Mucosa of gallbladder (tissue), 1 donor: Measurements from ENCODE around the gene PDZD8. TPM values are rescaled to one million over a fixed set of nuclear protein-coding genes. Genes with fewer than 3 reads are reported as not detected.

Source experiments
- total RNA-seq: library from RNA; stranded (reverse); gene quantifications from one replicate; pipeline ENCODE4 v1.2.1, GENCODE V29; 2021
- donor health status: DM: no; HTN: no; CAD: no.

PDZD8 gene
- total RNA-seq, 1 donor from 2014 or later: 97.1 TPM

Other genes with a start within 250 kb of the PDZD8 start
- gene VAX1, start 237.2 kb downstream of the PDZD8 start, total RNA-seq: not detected
- not detected for gene KCNK18, start 178.0 kb downstream of the PDZD8 start, total RNA-seq
- gene SLC18A2, start 134.3 kb downstream of the PDZD8 start, total RNA-seq: 5.7 TPM
- gene EMX2, start 167.3 kb upstream of the PDZD8 start, total RNA-seq: 2.9 TPM